ENCODE results near the gene PHF12.

GRCh38 chr17:28951428-28951990, at the start of gene PHF12:
- no peak for TF ChIP-seq EZH2 (IDR thresholded peaks at IDR 0.05; ENCODE audit: borderline replicate concordance, low read length)
- TF ChIP-seq, protein P1, sequence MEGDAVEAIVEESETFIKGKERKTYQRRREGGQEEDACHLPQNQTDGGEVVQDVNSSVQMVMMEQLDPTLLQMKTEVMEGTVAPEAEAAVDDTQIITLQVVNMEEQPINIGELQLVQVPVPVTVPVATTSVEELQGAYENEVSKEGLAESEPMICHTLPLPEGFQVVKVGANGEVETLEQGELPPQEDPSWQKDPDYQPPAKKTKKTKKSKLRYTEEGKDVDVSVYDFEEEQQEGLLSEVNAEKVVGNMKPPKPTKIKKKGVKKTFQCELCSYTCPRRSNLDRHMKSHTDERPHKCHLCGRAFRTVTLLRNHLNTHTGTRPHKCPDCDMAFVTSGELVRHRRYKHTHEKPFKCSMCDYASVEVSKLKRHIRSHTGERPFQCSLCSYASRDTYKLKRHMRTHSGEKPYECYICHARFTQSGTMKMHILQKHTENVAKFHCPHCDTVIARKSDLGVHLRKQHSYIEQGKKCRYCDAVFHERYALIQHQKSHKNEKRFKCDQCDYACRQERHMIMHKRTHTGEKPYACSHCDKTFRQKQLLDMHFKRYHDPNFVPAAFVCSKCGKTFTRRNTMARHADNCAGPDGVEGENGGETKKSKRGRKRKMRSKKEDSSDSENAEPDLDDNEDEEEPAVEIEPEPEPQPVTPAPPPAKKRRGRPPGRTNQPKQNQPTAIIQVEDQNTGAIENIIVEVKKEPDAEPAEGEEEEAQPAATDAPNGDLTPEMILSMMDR (IDR thresholded peaks at IDR 0.05; ENCODE audit: low read length), result no peak
